IMR-90 (cell line): ENCODE results near the gene SUGCT. TPM values are rescaled to one million over a fixed set of nuclear protein-coding genes. Genes with fewer than 3 reads are reported as not detected.

ENCODE experiments used
- ATAC-seq: fragments of 200-7000 bp; cut with Tn5 transposase; 2 replicates; pipeline ENCODE4 v1.9.1; 2020; ENCODE audit warnings: low read depth, mild to moderate bottlenecking, moderate library complexity
- BruUV-seq: library from RNA; stranded (reverse); fragments of 400-500 nt; replicated peaks from 2 replicates; lab custom pipeline; 2021; lab: Mats Ljungman, UMichigan
- CTCF ChIA-PET: fragments of 300-600 bp; formaldehyde crosslinking; extraction: SDS; loops from one replicate; lab custom pipeline; 2021; ENCODE audit warnings: antibody characterized with exemption; lab: Yijun Ruan, JAX
- POLR2A ChIA-PET: fragments of 300-600 bp; sonication (Branson Sonifier 250); formaldehyde crosslinking; loops from one replicate; lab custom pipeline; 2022; ENCODE audit warnings: antibody characterized with exemption; ENCODE audit not compliant: unreplicated experiment; lab: Charles Lee
- DNase-seq: peaks from one replicate; pipeline ENCODE4 v3.0.0; 2013
- H2AFZ ChIP-seq: replicated peaks from 2 replicates; pipeline ENCODE3; 2013; ENCODE audit warnings: low read length, mild to moderate bottlenecking; ENCODE audit not compliant: poor library complexity
- H2AK5ac ChIP-seq: 2 replicates; pipeline ENCODE4 v1.6.1; 2013; ENCODE audit warnings: low read depth, low read length, inconsistent platforms
- H2AK9ac ChIP-seq: replicated peaks from 2 replicates; pipeline ENCODE3; 2013; ENCODE audit warnings: mild to moderate bottlenecking, low read depth, low read length, moderate library complexity; ENCODE audit not compliant: poor library complexity
- H2BK120ac ChIP-seq: 2 replicates; pipeline ENCODE4 v1.6.1; 2013; ENCODE audit warnings: low read depth, low read length, inconsistent platforms
- H2BK15ac ChIP-seq: 3 replicates; pipeline ENCODE4 v1.6.1; 2013; ENCODE audit warnings: low read depth, low read length, inconsistent platforms
- H2BK20ac ChIP-seq: 2 replicates; pipeline ENCODE4 v1.6.1; 2013; ENCODE audit warnings: low read depth, mild to moderate bottlenecking, inconsistent platforms, low read length, moderate library complexity
- H2BK5ac ChIP-seq: 2 replicates; pipeline ENCODE4 v1.6.1; 2013; ENCODE audit warnings: mild to moderate bottlenecking, low read depth, low read length, inconsistent platforms; ENCODE audit not compliant: poor library complexity, severe bottlenecking
- H3K14ac ChIP-seq: replicated peaks from 2 replicates; pipeline ENCODE4 v1.6.1; 2013; ENCODE audit warnings: low read depth, low read length, inconsistent platforms
- H3K18ac ChIP-seq: 2 replicates; pipeline ENCODE4 v1.6.1; 2013; ENCODE audit warnings: low read depth, low read length, control low read depth
- H3K23ac ChIP-seq: 2 replicates; pipeline ENCODE4 v1.6.1; 2013; ENCODE audit warnings: low read depth, low read length, inconsistent platforms
- H3K27ac ChIP-seq: 2 replicates; pipeline ENCODE4 v1.5.1; 2013; ENCODE audit warnings: mild to moderate bottlenecking, control low read depth, low read length; ENCODE audit not compliant: insufficient read depth
- H3K27me3 ChIP-seq: 2 replicates; pipeline ENCODE4 v1.6.1; 2013; ENCODE audit warnings: low read length; ENCODE audit not compliant: control insufficient read depth, insufficient read depth
- H3K36me3 ChIP-seq: 2 replicates; pipeline ENCODE4 v1.6.1; 2013; ENCODE audit warnings: low read length, mixed read lengths; ENCODE audit not compliant: control insufficient read depth, insufficient read depth
- H3K4ac ChIP-seq: 2 replicates; pipeline ENCODE4 v1.6.1; 2013; ENCODE audit warnings: low read depth, low read length, inconsistent platforms
- H3K4me1 ChIP-seq: 2 replicates; pipeline ENCODE4 v1.6.1; 2013; ENCODE audit warnings: low read length, mixed read lengths; ENCODE audit not compliant: control insufficient read depth, insufficient read depth
- H3K4me2 ChIP-seq: 2 replicates; pipeline ENCODE4 v1.6.1; 2013; ENCODE audit warnings: low read depth, mild to moderate bottlenecking, control low read depth, low read length, moderate library complexity
- H3K4me3 ChIP-seq: 2 replicates; pipeline ENCODE4 v1.5.1; 2013; ENCODE audit warnings: low read depth, mild to moderate bottlenecking, control low read depth, low read length, moderate library complexity; ENCODE audit not compliant: insufficient read depth
- H3K56ac ChIP-seq: 2 replicates; pipeline ENCODE4 v1.6.1; 2013; ENCODE audit warnings: low read length, inconsistent platforms; ENCODE audit not compliant: insufficient read depth; ENCODE audit errors: extremely low read depth
- H3K79me1 ChIP-seq, 2 experiments: 2 replicates each; pipeline ENCODE4 v1.6.1; 2013; ENCODE audit warnings: low read length in 2 of 2, inconsistent platforms in 1 of 2, low read depth in 1 of 2
- H3K9ac ChIP-seq: 2 replicates; pipeline ENCODE4 v1.6.1; 2013; ENCODE audit warnings: low read depth, low read length, control low read depth
- H3K9me1 ChIP-seq: 2 replicates; pipeline ENCODE4 v1.6.1; 2013; ENCODE audit warnings: low read length, inconsistent platforms; ENCODE audit not compliant: insufficient read depth
- H3K9me3 ChIP-seq: 2 replicates; pipeline ENCODE4 v1.6.1; 2013; ENCODE audit warnings: low read length; ENCODE audit not compliant: control insufficient read depth, insufficient read depth
- H4K20me1 ChIP-seq: 2 replicates; pipeline ENCODE4 v1.6.1; 2013; ENCODE audit warnings: low read length, inconsistent platforms; ENCODE audit not compliant: insufficient read depth
- H4K5ac ChIP-seq: 2 replicates; pipeline ENCODE4 v1.6.1; 2013; ENCODE audit warnings: mild to moderate bottlenecking, low read depth, low read length, control low read depth
- H4K8ac ChIP-seq, 2 experiments: 2 replicates each; pipeline ENCODE4 v1.6.1; 2013; ENCODE audit warnings: low read depth in 2 of 2, low read length in 2 of 2, control low read depth in 1 of 2, inconsistent platforms in 1 of 2
- H4K91ac ChIP-seq: 2 replicates; pipeline ENCODE4 v1.6.1; 2013; ENCODE audit warnings: low read depth, low read length, inconsistent platforms; ENCODE audit not compliant: insufficient read depth
- BHLHE40 ChIP-seq: fragments of 150-350 bp; IDR thresholded peaks from 2 replicates; pipeline ENCODE4 v1.6.1; 2016; ENCODE audit warnings: mild to moderate bottlenecking, low read depth, low read length
- CEBPB ChIP-seq: IDR thresholded peaks from 2 replicates; pipeline ENCODE4 v1.6.1; 2012; ENCODE audit warnings: low read depth, low read length, improper control_type of control experiment
- CHD1 ChIP-seq: IDR thresholded peaks from 2 replicates; pipeline ENCODE4 v1.6.1; 2012; ENCODE audit warnings: low read depth, low read length, improper control_type of control experiment
- FOS ChIP-seq: fragments of 150-350 bp; IDR thresholded peaks from 2 replicates; pipeline ENCODE4 v1.6.1; 2016; ENCODE audit warnings: low read depth, low read length
- MAFK ChIP-seq: IDR thresholded peaks from 2 replicates; pipeline ENCODE4 v1.6.1; 2012; ENCODE audit warnings: low read depth, low read length, improper control_type of control experiment
- MAZ ChIP-seq: IDR thresholded peaks from 2 replicates; pipeline ENCODE4 v1.6.1; 2012; ENCODE audit warnings: low read depth, mild to moderate bottlenecking, low read length, improper control_type of control experiment, moderate library complexity, borderline replicate concordance
- MXI1 ChIP-seq: IDR thresholded peaks from 2 replicates; pipeline ENCODE4 v1.6.1; 2012; ENCODE audit warnings: low read depth, mild to moderate bottlenecking, low read length, moderate library complexity, borderline replicate concordance
- NFE2L2 ChIP-seq: fragments of 150-350 bp; IDR thresholded peaks from 2 replicates; pipeline ENCODE4 v1.6.1; 2016; ENCODE audit warnings: low read depth, mild to moderate bottlenecking, low read length
- POLR2A ChIP-seq: IDR thresholded peaks from 2 replicates; pipeline ENCODE4 v1.6.1; 2012; ENCODE audit warnings: mild to moderate bottlenecking, low read depth, low read length
- RAD21 ChIP-seq: IDR thresholded peaks from 2 replicates; pipeline ENCODE4 v1.6.1; 2012; ENCODE audit warnings: low read length, improper control_type of control experiment
- RCOR1 ChIP-seq: IDR thresholded peaks from 2 replicates; pipeline ENCODE4 v1.6.1; 2012; ENCODE audit warnings: mild to moderate bottlenecking, low read length, improper control_type of control experiment; ENCODE audit not compliant: insufficient replicate concordance
- RFX5 ChIP-seq: IDR thresholded peaks from 2 replicates; pipeline ENCODE4 v1.8.0; 2012; ENCODE audit warnings: low read depth, mild to moderate bottlenecking, low read length, moderate library complexity
- SMC3 ChIP-seq: fragments of 150-350 bp; IDR thresholded peaks from 2 replicates; pipeline ENCODE4 v1.6.1; 2016; ENCODE audit warnings: low read depth, mild to moderate bottlenecking, antibody characterized with exemption, low read length, moderate library complexity
- USF2 ChIP-seq: fragments of 150-350 bp; IDR thresholded peaks from 2 replicates; pipeline ENCODE4 v1.6.1; 2017; ENCODE audit warnings: mild to moderate bottlenecking, antibody characterized with exemption, low read length, low read depth
- WGBS, 2 experiments: methylation state at CpG; one replicate each; pipeline versions ENCODE4 v1.1.5 to v1.1.7; 2013; ENCODE audit warnings: missing lambda C conversion rate in 2 of 2; ENCODE audit not compliant: insufficient read length in 1 of 2; ENCODE audit errors: extremely low coverage in 2 of 2; 5-methylcytosine and 5-hydroxymethylcytosine counted together
- dilution Hi-C: fragments of 300-500 bp; cut with HindIII; formaldehyde crosslinking; loops from one replicate; pipeline ENCODE4 v1.14.3; 2018; ENCODE audit warnings: low sequenced_read_pairs; ENCODE audit not compliant: unreplicated experiment
- in situ Hi-C: fragments of 300-500 bp; cut with MboI; formaldehyde crosslinking; loops from 3 replicates; pipeline ENCODE4 v1.14.3; 2019; ENCODE audit warnings: low sequenced_read_pairs, inconsistent platforms, mixed read lengths
- intact Hi-C: fragments of 100-400 bp; cut with micrococcal nuclease; formaldehyde crosslinking; loops from 2 replicates; pipeline ENCODE4 v1.10.0; 2022
- polyA plus RNA-seq, 3 experiments: library from polyadenylated mRNA; depleted of rRNA; stranded (reverse); fragments of >200 nt; gene quantifications; 2 replicates each; pipeline ENCODE4 v1.2.3, GENCODE V29; 2012; ENCODE audit warnings: low replicate concordance in 1 of 3
- total RNA-seq: library from RNA; depleted of rRNA; stranded (reverse); fragments of >200 nt; gene quantifications from 2 replicates; pipeline ENCODE4 v1.2.3, GENCODE V29; 2012
- TF ChIP-seq, protein P1 (sequence below): fragments of 150-350 bp; IDR thresholded peaks from 2 replicates; pipeline ENCODE4 v1.6.1; 2016; ENCODE audit warnings: low read depth, mild to moderate bottlenecking, low read length, moderate library complexity, borderline replicate concordance
- TF ChIP-seq, protein P2 (sequence below): conservative IDR thresholded peaks from 2 replicates; pipeline ENCODE4 v1.5.1; 2012; ENCODE audit warnings: mild to moderate bottlenecking, low read depth, low read length, improper control_type of control experiment

The SUGCT gene
- total and polyA plus RNA-seq, 2 of the 4 experiments (the other 2 are of a cell fraction) = 5.9 to 8.3 TPM

GRCh38 chr7:40470817-40471216 is 336.0 kb downstream of the SUGCT start:
- no peaks in the 10 kb centered on the region for H3K9me3 ChIP-seq
- peaks cover 10% of the 10 kb centered on the region for H3K9me1 ChIP-seq
- CTCF ChIA-PET = no interaction called here
- peak overlapping the region; percentile 93 for H2BK5ac ChIP-seq
- peak overlapping the region; percentile 15 to 90; a peak in 3 of 4 replicates for H4K8ac ChIP-seq
- peaks cover 0 to 4% of the 10 kb centered on the region in 2 experiments; a peak in 1 of 4 replicates for H3K79me1 ChIP-seq
- no peak overlapping the region for H3K23ac ChIP-seq
- H3K4me2 ChIP-seq = peak overlapping the region; percentile 57; the same call in 1 of the 2 replicates
- no peak overlapping the region for H3K56ac ChIP-seq
- ATAC-seq (peak; percentile 45; the same call in 1 of the 2 replicates), DNase-seq (peak; percentile 55)
- no CpG with 5 or more reads among the region's 1 CpG for WGBS, 2 experiments
- TF ChIP-seq RAD21 (no peak), SMC3 (no peak), POLR2A (no peak), CEBPB (no peak), MXI1 (no peak), MAZ (no peak), BHLHE40 (no peak), NFE2L2 (no peak), RFX5 (no peak), RCOR1 (no peak), FOS (no peak), CHD1 (no peak), USF2 (no peak), MAFK (no peak)
- TF ChIP-seq, protein P1, sequence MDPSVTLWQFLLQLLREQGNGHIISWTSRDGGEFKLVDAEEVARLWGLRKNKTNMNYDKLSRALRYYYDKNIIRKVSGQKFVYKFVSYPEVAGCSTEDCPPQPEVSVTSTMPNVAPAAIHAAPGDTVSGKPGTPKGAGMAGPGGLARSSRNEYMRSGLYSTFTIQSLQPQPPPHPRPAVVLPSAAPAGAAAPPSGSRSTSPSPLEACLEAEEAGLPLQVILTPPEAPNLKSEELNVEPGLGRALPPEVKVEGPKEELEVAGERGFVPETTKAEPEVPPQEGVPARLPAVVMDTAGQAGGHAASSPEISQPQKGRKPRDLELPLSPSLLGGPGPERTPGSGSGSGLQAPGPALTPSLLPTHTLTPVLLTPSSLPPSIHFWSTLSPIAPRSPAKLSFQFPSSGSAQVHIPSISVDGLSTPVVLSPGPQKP = no peak
- TF ChIP-seq, protein P2, sequence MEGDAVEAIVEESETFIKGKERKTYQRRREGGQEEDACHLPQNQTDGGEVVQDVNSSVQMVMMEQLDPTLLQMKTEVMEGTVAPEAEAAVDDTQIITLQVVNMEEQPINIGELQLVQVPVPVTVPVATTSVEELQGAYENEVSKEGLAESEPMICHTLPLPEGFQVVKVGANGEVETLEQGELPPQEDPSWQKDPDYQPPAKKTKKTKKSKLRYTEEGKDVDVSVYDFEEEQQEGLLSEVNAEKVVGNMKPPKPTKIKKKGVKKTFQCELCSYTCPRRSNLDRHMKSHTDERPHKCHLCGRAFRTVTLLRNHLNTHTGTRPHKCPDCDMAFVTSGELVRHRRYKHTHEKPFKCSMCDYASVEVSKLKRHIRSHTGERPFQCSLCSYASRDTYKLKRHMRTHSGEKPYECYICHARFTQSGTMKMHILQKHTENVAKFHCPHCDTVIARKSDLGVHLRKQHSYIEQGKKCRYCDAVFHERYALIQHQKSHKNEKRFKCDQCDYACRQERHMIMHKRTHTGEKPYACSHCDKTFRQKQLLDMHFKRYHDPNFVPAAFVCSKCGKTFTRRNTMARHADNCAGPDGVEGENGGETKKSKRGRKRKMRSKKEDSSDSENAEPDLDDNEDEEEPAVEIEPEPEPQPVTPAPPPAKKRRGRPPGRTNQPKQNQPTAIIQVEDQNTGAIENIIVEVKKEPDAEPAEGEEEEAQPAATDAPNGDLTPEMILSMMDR = no peak
- no peak overlapping the region for H2BK15ac ChIP-seq
- no peak overlapping the region for H3K14ac ChIP-seq
- H3K36me3 ChIP-seq = no peaks in the 10 kb centered on the region
- H4K5ac ChIP-seq = no peak overlapping the region
- peaks cover 12% of the 10 kb centered on the region for H3K4me1 ChIP-seq
- H2AK5ac ChIP-seq = no peak overlapping the region
- no peak overlapping the region for H3K18ac ChIP-seq
- dilution Hi-C loops (no loop called here), intact Hi-C loops (loop anchor here (10.0 kb wide), 1 partner anchor 1234 kb away; the partner anchor contains the start of gene INHBA), in situ Hi-C loops (no loop called here)
- H2AK9ac ChIP-seq = no peak overlapping the region
- H4K20me1 ChIP-seq = no peaks in the 10 kb centered on the region
- H3K27ac ChIP-seq = no peak overlapping the region
- no peak overlapping the region for H2AFZ ChIP-seq
- peak overlapping the region; percentile 97; the same call in 1 of the 2 replicates for H3K4ac ChIP-seq
- H2BK120ac ChIP-seq = 0 out of 2 replicates have a peak overlapping the region, but pooled peaks have one; percentile 97
- POLR2A ChIA-PET = no interaction called here
- H3K9ac ChIP-seq = no peak overlapping the region; the same call in 1 of the 2 replicates
- H4K91ac ChIP-seq = no peak overlapping the region
- no peak overlapping the region for H3K4me3 ChIP-seq
- no TSS peak for BruUV-seq
- 0 out of 2 replicates have a peak overlapping the region, but pooled peaks have one; percentile 96 for H2BK20ac ChIP-seq
- no peaks in the 10 kb centered on the region for H3K27me3 ChIP-seq
